GM10248 (cell line): ENCODE results near the gene PRPF39.

Experiments used
- CTCF ChIA-PET: fragments of 300-600 bp; sonication (Branson Sonifier 250); formaldehyde crosslinking; extraction: SDS; loops from one replicate; lab custom pipeline; 2021; ENCODE audit warnings: antibody characterized with exemption; lab: Yijun Ruan, JAX
- POLR2A ChIA-PET: fragments of 350-650 bp; sonication (Branson Sonifier 250); formaldehyde crosslinking; extraction: SDS; loops from one replicate; lab custom pipeline; 2020; ENCODE audit warnings: antibody characterized with exemption; lab: Yijun Ruan, JAX
- DNase-seq: peaks from one replicate; pipeline ENCODE4 v3.0.0; 2012; ENCODE audit errors: extremely low spot score
- TF ChIP-seq, protein P1 (sequence below): IDR thresholded peaks from 2 replicates; pipeline ENCODE4 v1.5.1; 2012; ENCODE audit warnings: mild to moderate bottlenecking, low read depth; ENCODE audit errors: extremely low read depth, missing control alignments, control extremely low read depth

Gene PRPF39, protein sequence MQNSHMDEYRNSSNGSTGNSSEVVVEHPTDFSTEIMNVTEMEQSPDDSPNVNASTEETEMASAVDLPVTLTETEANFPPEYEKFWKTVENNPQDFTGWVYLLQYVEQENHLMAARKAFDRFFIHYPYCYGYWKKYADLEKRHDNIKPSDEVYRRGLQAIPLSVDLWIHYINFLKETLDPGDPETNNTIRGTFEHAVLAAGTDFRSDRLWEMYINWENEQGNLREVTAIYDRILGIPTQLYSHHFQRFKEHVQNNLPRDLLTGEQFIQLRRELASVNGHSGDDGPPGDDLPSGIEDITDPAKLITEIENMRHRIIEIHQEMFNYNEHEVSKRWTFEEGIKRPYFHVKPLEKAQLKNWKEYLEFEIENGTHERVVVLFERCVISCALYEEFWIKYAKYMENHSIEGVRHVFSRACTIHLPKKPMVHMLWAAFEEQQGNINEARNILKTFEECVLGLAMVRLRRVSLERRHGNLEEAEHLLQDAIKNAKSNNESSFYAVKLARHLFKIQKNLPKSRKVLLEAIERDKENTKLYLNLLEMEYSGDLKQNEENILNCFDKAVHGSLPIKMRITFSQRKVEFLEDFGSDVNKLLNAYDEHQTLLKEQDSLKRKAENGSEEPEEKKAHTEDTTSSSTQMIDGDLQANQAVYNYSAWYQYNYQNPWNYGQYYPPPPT

DNA sequence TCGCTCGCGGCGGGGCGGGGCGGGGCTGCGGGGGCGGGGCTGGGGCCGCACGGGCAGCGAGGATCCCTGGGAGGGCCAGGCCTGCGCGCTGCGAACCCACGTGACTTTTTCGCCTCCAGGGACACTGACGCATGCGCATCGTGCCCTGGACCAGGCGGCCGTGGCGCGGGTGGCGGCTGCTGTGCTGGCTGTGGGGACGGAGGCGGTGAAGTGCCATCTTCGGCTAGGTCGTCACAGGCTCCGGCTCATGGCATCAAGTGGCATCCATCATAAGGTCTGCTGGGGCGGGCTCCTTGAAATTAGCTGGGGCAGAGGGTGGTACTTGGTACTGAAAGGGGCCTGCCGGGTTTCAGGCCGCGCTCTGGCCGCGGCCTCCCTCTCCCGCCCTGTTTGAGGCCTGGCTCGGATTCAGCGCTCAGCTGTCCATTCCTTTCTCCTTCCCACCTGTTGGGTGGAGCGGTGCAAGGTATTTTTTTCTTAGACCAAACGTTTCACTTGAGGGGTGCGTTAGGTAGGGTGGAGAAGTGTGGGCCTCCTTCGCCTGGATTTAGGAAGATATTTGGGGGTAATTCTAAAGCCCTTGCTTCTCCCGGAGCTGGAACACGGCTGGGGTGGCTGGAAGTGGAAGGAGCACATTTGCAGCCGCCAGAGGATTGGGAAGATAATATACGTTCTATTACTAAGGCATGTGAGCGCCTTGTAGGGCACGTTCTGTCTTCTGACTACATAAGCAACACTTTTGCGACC lies at the start of gene PRPF39:
Gene PRPF39 (plus strand): TSS at position 141 of the 747 bp plus-strand sequence. CDS start 11,124 bp downstream, outside the sequence.
- TF ChIP-seq, protein P1, sequence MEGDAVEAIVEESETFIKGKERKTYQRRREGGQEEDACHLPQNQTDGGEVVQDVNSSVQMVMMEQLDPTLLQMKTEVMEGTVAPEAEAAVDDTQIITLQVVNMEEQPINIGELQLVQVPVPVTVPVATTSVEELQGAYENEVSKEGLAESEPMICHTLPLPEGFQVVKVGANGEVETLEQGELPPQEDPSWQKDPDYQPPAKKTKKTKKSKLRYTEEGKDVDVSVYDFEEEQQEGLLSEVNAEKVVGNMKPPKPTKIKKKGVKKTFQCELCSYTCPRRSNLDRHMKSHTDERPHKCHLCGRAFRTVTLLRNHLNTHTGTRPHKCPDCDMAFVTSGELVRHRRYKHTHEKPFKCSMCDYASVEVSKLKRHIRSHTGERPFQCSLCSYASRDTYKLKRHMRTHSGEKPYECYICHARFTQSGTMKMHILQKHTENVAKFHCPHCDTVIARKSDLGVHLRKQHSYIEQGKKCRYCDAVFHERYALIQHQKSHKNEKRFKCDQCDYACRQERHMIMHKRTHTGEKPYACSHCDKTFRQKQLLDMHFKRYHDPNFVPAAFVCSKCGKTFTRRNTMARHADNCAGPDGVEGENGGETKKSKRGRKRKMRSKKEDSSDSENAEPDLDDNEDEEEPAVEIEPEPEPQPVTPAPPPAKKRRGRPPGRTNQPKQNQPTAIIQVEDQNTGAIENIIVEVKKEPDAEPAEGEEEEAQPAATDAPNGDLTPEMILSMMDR = no peak
- peak; percentile 98 for DNase-seq
- ChIA-PET CTCF (interaction anchor here (1.2 to 1.6 kb wide), 3 partner anchors 10 to 74 kb away, joined by 3 to 4 read pairs (median 3); no protein-coding TSS in a partner anchor), POLR2A (interaction anchor here (0.5 kb wide), 1 partner anchor 62 kb away, joined by 8 read pairs; no protein-coding TSS in a partner anchor)

DNA sequence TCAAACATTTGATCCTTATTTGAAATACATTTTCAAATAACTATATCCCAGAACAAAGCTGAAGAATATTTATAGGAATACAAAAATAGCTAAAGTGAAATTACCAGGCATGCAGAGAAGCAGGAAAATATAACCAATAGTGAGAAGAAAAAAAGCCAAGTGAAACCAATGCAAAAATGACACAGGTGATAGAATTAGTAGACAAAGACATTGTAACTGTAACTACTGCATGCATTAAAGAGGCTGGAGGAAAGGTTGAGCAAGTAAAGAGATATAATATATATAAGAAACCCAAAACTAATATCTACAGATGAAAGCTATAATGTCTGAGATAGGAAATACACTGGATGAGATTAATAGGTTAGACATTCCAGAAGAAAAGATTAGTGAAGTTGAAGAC lies 49.2 kb upstream of the PRPF39 start:
- CTCF ChIA-PET = interaction anchor here (1.0 kb wide), 1 partner anchor 223 kb away, joined by 3 read pairs; no protein-coding TSS in a partner anchor
- DNase-seq = no peak
- TF ChIP-seq, protein P1 = no peak
- POLR2A ChIA-PET = no interaction called here

DNA sequence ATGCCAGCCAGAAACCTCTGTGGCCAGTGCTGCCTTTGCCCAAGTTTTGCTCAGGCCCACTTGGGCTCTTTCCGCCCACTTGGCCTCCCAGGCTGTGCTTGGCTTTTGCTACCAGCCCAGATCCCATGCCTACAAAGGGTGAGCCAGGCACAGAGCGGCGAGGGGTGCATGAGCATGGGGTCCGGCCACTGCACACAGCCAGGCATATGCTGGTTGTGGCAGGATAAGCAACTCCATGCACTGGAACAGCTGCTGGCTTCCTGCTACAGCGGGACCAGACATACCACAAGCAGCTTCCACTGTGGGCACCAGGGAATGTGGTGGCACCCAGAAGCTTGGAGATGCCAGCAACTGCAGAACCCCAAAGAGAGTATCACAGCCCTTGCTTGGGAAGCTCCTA lies 45.7 kb upstream of the PRPF39 start:
- POLR2A ChIA-PET = no interaction called here
- CTCF ChIA-PET = interaction anchor here (1.1 to 1.6 kb wide), 3 partner anchors 12 to 231 kb away, joined by 3 to 7 read pairs (median 3); no protein-coding TSS in a partner anchor
- TF ChIP-seq, protein P1 = no peak
- no peak for DNase-seq

DNA sequence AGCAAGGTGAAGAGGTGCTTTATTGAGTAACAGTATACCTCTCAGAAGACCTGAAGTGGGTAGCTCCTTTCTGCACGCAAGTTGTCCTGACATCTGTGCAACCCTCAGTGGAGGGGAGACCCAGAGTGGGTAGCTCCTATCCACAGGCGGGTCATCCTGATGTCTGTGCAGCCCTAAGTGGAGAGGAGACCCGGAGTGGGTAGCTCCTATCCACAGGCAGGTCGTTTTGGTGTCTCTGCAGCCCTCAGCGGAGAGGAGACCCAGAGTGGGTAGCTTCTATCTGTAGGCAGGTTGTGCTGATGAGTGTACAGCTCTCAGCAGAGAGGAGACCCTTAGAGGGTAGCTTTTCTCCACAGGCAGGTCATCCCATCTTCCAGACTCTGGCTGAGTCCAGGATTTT lies 45.1 kb upstream of the PRPF39 start:
- no peak for DNase-seq
- TF ChIP-seq, protein P1 = no peak
- ChIA-PET POLR2A (no interaction called here), CTCF (interaction anchor here (1.1 to 1.6 kb wide), 3 partner anchors 12 to 230 kb away, joined by 3 to 7 read pairs (median 3); no protein-coding TSS in a partner anchor)

DNA sequence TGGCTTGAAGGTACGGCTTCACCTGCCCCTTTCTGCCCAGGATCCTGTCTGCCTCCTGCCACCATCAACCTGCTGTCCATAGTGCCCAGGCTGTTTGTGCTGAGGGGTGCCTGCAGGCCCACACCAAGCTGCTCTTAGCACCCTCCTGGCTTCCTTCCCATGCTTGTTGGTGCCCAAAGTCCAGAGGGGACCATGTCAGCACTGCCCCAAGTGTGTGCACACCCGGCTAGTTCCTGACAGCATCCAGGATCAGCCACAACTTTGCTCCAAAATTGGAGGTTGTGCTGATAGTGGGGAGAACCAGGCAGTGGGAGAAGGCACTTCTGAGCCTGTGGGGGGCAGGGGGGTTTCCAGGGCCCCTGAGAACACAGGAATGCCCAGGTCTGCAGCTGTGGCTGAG lies 44.5 kb upstream of the PRPF39 start:
- DNase-seq = no peak
- TF ChIP-seq, protein P1 = no peak
- ChIA-PET CTCF (interaction anchor here (1.1 to 1.6 kb wide), 3 partner anchors 13 to 230 kb away, joined by 3 to 7 read pairs (median 3); no protein-coding TSS in a partner anchor), POLR2A (no interaction called here)

DNA sequence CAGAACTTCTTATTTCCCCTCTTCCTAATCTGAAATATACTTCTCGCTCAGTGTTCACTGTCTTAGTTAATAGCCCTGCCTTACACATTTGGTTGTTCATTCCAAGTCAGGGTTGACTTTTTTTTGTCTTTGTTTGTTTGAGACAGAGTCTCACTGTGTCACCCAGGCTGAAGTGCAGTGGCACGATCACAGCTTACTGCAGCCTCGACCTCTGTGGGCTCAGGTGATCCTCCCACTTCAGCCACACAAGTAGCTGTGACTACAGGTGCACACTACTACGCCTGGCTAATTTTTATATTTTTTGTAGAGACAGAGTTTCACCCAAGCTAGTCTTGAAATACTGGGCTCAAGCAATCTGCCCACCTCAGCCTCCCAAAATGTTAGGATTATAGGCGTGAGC lies 42.3 kb upstream of the PRPF39 start:
- TF ChIP-seq, protein P1 = no peak
- DNase-seq = no peak
- POLR2A ChIA-PET = no interaction called here
- CTCF ChIA-PET = no interaction called here
